HepG2 (cell line): Measurements from ENCODE around the gene PTAR1.

Experiments used
- FOSL1 ChIP-seq: sonication (generic); formaldehyde crosslinking; IDR thresholded peaks from 2 replicates; pipeline ENCODE4 v1.9.0; 2021; ENCODE audit warnings: missing genetic modification reagents, borderline replicate concordance
- FOXK1 ChIP-seq: sonication (generic); formaldehyde crosslinking; IDR thresholded peaks from 2 replicates; pipeline ENCODE4 v1.4.0; 2020; ENCODE audit warnings: low read depth, missing genetic modification reagents, borderline replicate concordance
- GABPB1 ChIP-seq: IDR thresholded peaks from 2 replicates; pipeline ENCODE4 v1.6.1; 2016; ENCODE audit warnings: mild to moderate bottlenecking, missing genetic modification reagents, moderate library complexity, missing compliant biosample characterization
- KDM1A ChIP-seq: IDR thresholded peaks from 2 replicates; pipeline ENCODE4 v1.6.1; 2016; ENCODE audit warnings: missing compliant biosample characterization
- MAFF ChIP-seq: IDR thresholded peaks from 2 replicates; pipeline ENCODE4 v1.6.1; 2011; ENCODE audit warnings: low read depth, low read length, improper control_type of control experiment
- MAFG ChIP-seq: sonication (generic); formaldehyde crosslinking; IDR thresholded peaks from 2 replicates; pipeline ENCODE4 v1.5.1; 2020; ENCODE audit warnings: mild to moderate bottlenecking, missing genetic modification reagents
- MBD4 ChIP-seq: IDR thresholded peaks from 2 replicates; pipeline ENCODE4 v1.6.1; 2012; ENCODE audit warnings: low read length, inconsistent platforms, borderline replicate concordance
- NBN ChIP-seq: fragments of 450-650 bp; conservative IDR thresholded peaks from 2 replicates; pipeline ENCODE4 v1.6.1; 2017
- PCBP1 ChIP-seq: fragments of 200-400 bp; formaldehyde crosslinking; IDR thresholded peaks from 2 replicates; pipeline ENCODE4 v1.6.1; 2017; ENCODE audit warnings: mild to moderate bottlenecking, low read depth, low read length, borderline replicate concordance
- POLR2AphosphoS5 ChIP-seq: IDR thresholded peaks from 2 replicates; pipeline ENCODE4 v1.6.1; 2012; ENCODE audit warnings: low read depth, low read length
- ZFP37 ChIP-seq: sonication (generic); formaldehyde crosslinking; IDR thresholded peaks from 2 replicates; pipeline ENCODE4 v1.4.0; 2020; ENCODE audit warnings: missing genetic modification reagents, borderline replicate concordance
- ZNF367 ChIP-seq: sonication (generic); formaldehyde crosslinking; IDR thresholded peaks from 2 replicates; pipeline ENCODE4 v1.4.0; 2020; ENCODE audit warnings: missing genetic modification reagents, borderline replicate concordance
- ZNF44 ChIP-seq: sonication (generic); formaldehyde crosslinking; IDR thresholded peaks from 2 replicates; pipeline ENCODE4 v1.5.1; 2020; ENCODE audit warnings: mild to moderate bottlenecking, missing genetic modification reagents

GRCh38 chr9:69805962-69806515 is 46.2 kb upstream of the PTAR1 start:
- TF ChIP-seq GABPB1 (CRISPR knock-in tag) (no peak), ZNF367 (CRISPR knock-in tag) (no peak), MAFF (no peak), PCBP1 (no peak), POLR2AphosphoS5 (no peak), FOXK1 (CRISPR knock-in tag) (no peak), MBD4 (no peak), ZNF44 (CRISPR knock-in tag) (no peak), MAFG (CRISPR knock-in tag) (no peak), ZFP37 (CRISPR knock-in tag) (no peak), FOSL1 (CRISPR knock-in tag) (no peak), NBN (no peak), KDM1A (CRISPR knock-in tag) (no peak)
